Anterior cingulate cortex (tissue), 58 donors: ENCODE data around the gene NKAPD1.
"Not testable (repeated sequence)": the region's sequence is repeated elsewhere in the genome, so short reads cannot be mapped to it uniquely, and the experiment has no call there.

Source experiments
- DNase-seq, 58 donors: peaks; one replicate each; lab custom pipeline; 2025; lab: John Stamatoyannopoulos, UW

Gene NKAPD1

GRCh38 chr11:112085822-112086421 lies 11.8 kb downstream of the NKAPD1 start:
- DNase-seq: peak in 14 of 58 donors; percentile 7 to 49 (median 26)

GRCh38 chr11:112086422-112087191 lies 12.5 kb downstream of the NKAPD1 start, which contains the start of the genes SDHD and TIMM8B:
Gene SDHD (plus strand): TSS chr11:112086873. CDS start chr11:112086908, 35 bp downstream.
Gene TIMM8B (minus strand): TSS chr11:112086756. CDS start chr11:112086723, 33 bp downstream.
- peak; percentile 59 to 97 (median 93) for DNase-seq

GRCh38 chr11:112087212-112087611 lies 13.1 kb downstream of the NKAPD1 start:
- no peak for DNase-seq

- not testable (repeated sequence) for DNase-seq
These were observed 21.2 kb downstream of the NKAPD1 start for GRCh38 chr11:112095302-112095701.

- DNase-seq: no peak
These were observed 22.1 kb downstream of the NKAPD1 start for GRCh38 chr11:112096194-112096593.

- DNase-seq: no peak
These were observed 23.8 kb downstream of the NKAPD1 start for GRCh38 chr11:112097734-112098528.

- no peak for DNase-seq
These were observed 26.4 kb downstream of the NKAPD1 start for GRCh38 chr11:112100462-112100861.

- DNase-seq: no peak
These were observed 29.3 kb downstream of the NKAPD1 start for GRCh38 chr11:112103446-112103845.

GRCh38 chr11:112106070-112106469 lies 32.0 kb downstream of the NKAPD1 start:
- DNase-seq: no peak

- peak in 2 of 58 donors; percentile 3 to 56 for DNase-seq
These were observed 39.7 kb downstream of the NKAPD1 start for GRCh38 chr11:112113539-112114457.

GRCh38 chr11:112114460-112114859 lies 40.4 kb downstream of the NKAPD1 start:
- no peak for DNase-seq

GRCh38 chr11:112115386-112115785 lies 41.3 kb downstream of the NKAPD1 start:
- no peak for DNase-seq

- no peak for DNase-seq
These were observed 44.1 kb downstream of the NKAPD1 start for GRCh38 chr11:112118176-112118575.

GRCh38 chr11:112121981-112122615 lies 48.0 kb downstream of the NKAPD1 start:
- DNase-seq: no peak

GRCh38 chr11:112123129-112123528 lies 49.0 kb downstream of the NKAPD1 start:
- DNase-seq: no peak

GRCh38 chr11:112127056-112127455 lies 53.0 kb downstream of the NKAPD1 start:
- DNase-seq: no peak

- DNase-seq: peak in 22 of 58 donors; percentile 4 to 71 (median 20)
These were observed 54.5 kb downstream of the NKAPD1 start for GRCh38 chr11:112128483-112129121.

- peak in 12 of 58 donors; percentile 5 to 58 (median 13) for DNase-seq
These were observed 55.6 kb downstream of the NKAPD1 start for GRCh38 chr11:112129656-112130055.

- DNase-seq: no peak
These were observed 58.6 kb downstream of the NKAPD1 start for GRCh38 chr11:112132737-112133136.
